ENCODE data around the gene CDH4.
"Not testable (repeated sequence)": the region's sequence is repeated elsewhere in the genome, so short reads cannot be mapped to it uniquely, and the experiment has no call there.

The CDH4 gene

DNA sequence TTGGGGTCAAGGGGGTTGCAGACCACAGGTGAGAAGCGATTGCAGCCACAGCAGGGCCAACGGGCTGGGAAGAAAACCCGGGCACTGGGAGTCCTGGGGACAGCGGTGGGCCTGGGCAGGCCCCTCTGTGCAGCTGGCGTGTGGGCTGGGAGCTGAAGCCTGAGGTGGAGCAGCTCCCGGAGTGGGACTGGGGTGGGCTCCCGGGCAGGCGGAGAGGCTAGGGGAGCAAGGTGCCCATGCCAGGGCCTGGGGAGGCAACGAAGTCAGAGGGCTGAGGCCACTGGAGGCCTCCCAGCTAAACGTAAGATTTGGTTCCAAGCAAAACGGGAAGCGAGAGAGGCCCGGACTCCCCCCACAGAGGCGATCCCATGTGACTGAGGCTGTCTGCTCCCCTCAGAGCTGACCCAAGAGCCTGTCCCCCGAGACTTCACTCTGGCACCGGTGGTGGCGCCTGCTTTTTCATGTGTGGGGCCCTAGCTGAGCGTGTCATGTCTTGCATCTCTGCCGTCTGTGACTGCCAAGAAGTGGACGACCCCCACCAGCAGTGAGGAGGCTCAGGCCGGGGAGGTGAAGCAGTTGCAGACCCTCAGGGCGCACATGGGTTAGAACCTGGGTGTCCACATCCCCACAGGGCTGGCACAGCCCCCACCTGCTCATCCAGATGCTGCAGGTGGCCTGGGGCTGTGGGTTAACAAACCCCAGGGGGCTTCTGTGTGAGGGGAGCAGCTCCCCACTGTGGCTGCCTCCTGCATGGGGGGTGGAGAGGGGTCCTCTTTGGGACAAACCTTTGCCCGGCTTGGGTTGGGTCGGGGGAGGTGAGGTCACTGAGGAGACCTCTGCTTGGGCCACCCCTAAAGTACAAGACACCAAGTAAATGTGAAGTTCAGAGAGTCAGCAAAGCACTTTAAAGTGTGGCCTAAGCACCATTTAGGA is 601.3 kb downstream of the CDH4 start:
- ChIA-PET POLR2A (ENCODE audit: low non-redundant PET) (no interaction called here), CTCF (interaction anchor here (0.5 to 0.7 kb wide), 2 partner anchors 236 to 1440 kb away, joined by 3 read pairs; no protein-coding TSS in a partner anchor)
- no peak for DNase-seq (ENCODE audit: low spot score)
- TF ChIP-seq, protein P1, sequence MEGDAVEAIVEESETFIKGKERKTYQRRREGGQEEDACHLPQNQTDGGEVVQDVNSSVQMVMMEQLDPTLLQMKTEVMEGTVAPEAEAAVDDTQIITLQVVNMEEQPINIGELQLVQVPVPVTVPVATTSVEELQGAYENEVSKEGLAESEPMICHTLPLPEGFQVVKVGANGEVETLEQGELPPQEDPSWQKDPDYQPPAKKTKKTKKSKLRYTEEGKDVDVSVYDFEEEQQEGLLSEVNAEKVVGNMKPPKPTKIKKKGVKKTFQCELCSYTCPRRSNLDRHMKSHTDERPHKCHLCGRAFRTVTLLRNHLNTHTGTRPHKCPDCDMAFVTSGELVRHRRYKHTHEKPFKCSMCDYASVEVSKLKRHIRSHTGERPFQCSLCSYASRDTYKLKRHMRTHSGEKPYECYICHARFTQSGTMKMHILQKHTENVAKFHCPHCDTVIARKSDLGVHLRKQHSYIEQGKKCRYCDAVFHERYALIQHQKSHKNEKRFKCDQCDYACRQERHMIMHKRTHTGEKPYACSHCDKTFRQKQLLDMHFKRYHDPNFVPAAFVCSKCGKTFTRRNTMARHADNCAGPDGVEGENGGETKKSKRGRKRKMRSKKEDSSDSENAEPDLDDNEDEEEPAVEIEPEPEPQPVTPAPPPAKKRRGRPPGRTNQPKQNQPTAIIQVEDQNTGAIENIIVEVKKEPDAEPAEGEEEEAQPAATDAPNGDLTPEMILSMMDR (conservative IDR thresholded peaks at IDR 0.05; ENCODE audit: low read depth): no peak
- no peak overlapping the region for H3K27ac ChIP-seq

DNA sequence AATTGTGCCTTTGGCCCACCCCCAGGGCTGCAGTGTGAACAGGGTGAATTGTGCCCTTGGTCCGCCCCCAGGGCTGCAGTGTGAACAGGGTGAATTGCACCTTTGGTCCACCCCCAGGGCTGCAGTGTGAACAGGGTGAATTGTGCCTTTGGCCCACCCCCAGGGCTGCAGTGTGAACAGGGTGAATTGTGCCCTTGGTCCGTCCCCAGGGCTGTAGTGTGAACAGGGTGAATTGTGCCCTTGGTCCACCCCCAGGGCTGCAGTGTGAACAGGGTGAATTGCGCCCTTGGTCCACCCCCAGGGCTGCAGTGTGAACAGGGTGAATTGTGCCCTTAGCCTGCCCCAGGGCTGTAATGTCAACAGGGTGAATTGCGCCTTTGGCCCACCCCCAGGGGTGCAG is 602.5 kb downstream of the CDH4 start:
- POLR2A ChIA-PET (ENCODE audit: low non-redundant PET); CTCF ChIA-PET; DNase-seq (ENCODE audit: low spot score); H3K27ac ChIP-seq: not testable (repeated sequence)

GRCh38 chr20:61855286-61855685 is 603.2 kb downstream of the CDH4 start:
- POLR2A ChIA-PET (ENCODE audit: low non-redundant PET): no interaction called here
- DNase-seq (ENCODE audit: low spot score): no peak
- CTCF ChIA-PET: no interaction called here
- TF ChIP-seq, protein P1 (conservative IDR thresholded peaks at IDR 0.05; ENCODE audit: low read depth): no peak
- H3K27ac ChIP-seq: no peak overlapping the region

GRCh38 chr20:61856626-61857413 is 604.8 kb downstream of the CDH4 start:
- ChIA-PET CTCF (no interaction called here), POLR2A (ENCODE audit: low non-redundant PET) (no interaction called here)
- TF ChIP-seq, protein P1 (conservative IDR thresholded peaks at IDR 0.05; ENCODE audit: low read depth): no peak

GRCh38 chr20:61857414-61857775 is 605.3 kb downstream of the CDH4 start:
- POLR2A ChIA-PET (ENCODE audit: low non-redundant PET): no interaction called here
- TF ChIP-seq, protein P1 (conservative IDR thresholded peaks at IDR 0.05; ENCODE audit: low read depth): no peak
- DNase-seq (ENCODE audit: low spot score): no peak
- H3K27ac ChIP-seq: no peak overlapping the region
- CTCF ChIA-PET: no interaction called here

More at GRCh38 chr20:61856626-61857413, 604.8 kb downstream of the CDH4 start:
- H3K27ac ChIP-seq: no peak overlapping the region
- DNase-seq (ENCODE audit: low spot score): no peak

- TF ChIP-seq, protein P1 (conservative IDR thresholded peaks at IDR 0.05; ENCODE audit: low read depth): no peak
- CTCF ChIA-PET: no interaction called here
- no peak for DNase-seq (ENCODE audit: low spot score)
- H3K27ac ChIP-seq: no peak overlapping the region
- POLR2A ChIA-PET (ENCODE audit: low non-redundant PET): no interaction called here
Observed at GRCh38 chr20:61857884-61858283, 605.8 kb downstream of the CDH4 start.
